Measurements from ENCODE around the gene SNRPA.
A peak's percentile ranks its signal among the peaks of the same experiment; 100 is the strongest.

Gene SNRPA

GRCh38 chr19:40750058-40750873 is 737 bp upstream of the SNRPA start, which contains the start of gene ACTMAP (continued):
- TF ChIP-seq ZNF776 (tag by site-specific recombination; IDR thresholded peaks at IDR 0.05; ENCODE audit: borderline replicate concordance) = no peak
- peak; percentile 97 for TF ChIP-seq SCRT1 (tag by site-specific recombination; IDR thresholded peaks at IDR 0.05; ENCODE audit: borderline replicate concordance)
- peak; percentile 63 for TF ChIP-seq TSHZ1 (tag by site-specific recombination; IDR thresholded peaks at IDR 0.05; ENCODE audit: borderline replicate concordance)
- TF ChIP-seq ZNF76 (tag by site-specific recombination; IDR thresholded peaks at IDR 0.05; ENCODE audit: borderline replicate concordance, low read depth) = peak; percentile 74; the same call in 1 of the 2 replicates
- no peak for TF ChIP-seq ZNF529 (tag by site-specific recombination; IDR thresholded peaks at IDR 0.05; ENCODE audit: insufficient replicate concordance)
- TF ChIP-seq ZSCAN16 (tag by site-specific recombination; IDR thresholded peaks at IDR 0.05) = no peak
- no peak for TF ChIP-seq ZNF274 (IDR thresholded peaks at IDR 0.05; ENCODE audit: low read length)
- no peak for TF ChIP-seq ZNF274 (tag by site-specific recombination; IDR thresholded peaks at IDR 0.05; ENCODE audit: borderline replicate concordance)
- no peak for TF ChIP-seq ZNF791 (tag by site-specific recombination; IDR thresholded peaks at IDR 0.05)
- peak; percentile 100 for TF ChIP-seq IKZF3 (tag by site-specific recombination; IDR thresholded peaks at IDR 0.05)
- peak; percentile 34 for TF ChIP-seq ZNF341 (tag by site-specific recombination; IDR thresholded peaks at IDR 0.05; ENCODE audit: low read depth)
- no peak; the same call in 1 of the 2 replicates for TF ChIP-seq ZNF140 (tag by site-specific recombination; IDR thresholded peaks at IDR 0.05)
- TF ChIP-seq ZNF768 (tag by site-specific recombination; IDR thresholded peaks at IDR 0.05) = no peak; the same call in 1 of the 2 replicates
- TF ChIP-seq ZBTB44 (tag by site-specific recombination; IDR thresholded peaks at IDR 0.05) = 0 out of 2 replicates have a peak, but pooled peaks have one; percentile 52
- no peak for TF ChIP-seq ZNF132 (tag by site-specific recombination; IDR thresholded peaks at IDR 0.05; ENCODE audit: borderline replicate concordance)
- no peak for TF ChIP-seq ZNF530 (tag by site-specific recombination; IDR thresholded peaks at IDR 0.05; ENCODE audit: low read depth)
- TF ChIP-seq ZNF426 (tag by site-specific recombination; IDR thresholded peaks at IDR 0.05) = no peak
- TF ChIP-seq ZNF146 (tag by site-specific recombination; IDR thresholded peaks at IDR 0.05) = peak; percentile 22; the same call in 1 of the 2 replicates
- TF ChIP-seq ZNF121 (tag by site-specific recombination; IDR thresholded peaks at IDR 0.05) = no peak
- no peak for TF ChIP-seq AEBP2 (tag by site-specific recombination; IDR thresholded peaks at IDR 0.05; ENCODE audit: borderline replicate concordance)
- TF ChIP-seq TRIM28 (IDR thresholded peaks at IDR 0.05; ENCODE audit: borderline replicate concordance, low read length) = no peak
- peak; percentile 100 for TF ChIP-seq BCL11B (tag by site-specific recombination; IDR thresholded peaks at IDR 0.05; ENCODE audit: low read depth)
- TF ChIP-seq SP7 (tag by site-specific recombination; IDR thresholded peaks at IDR 0.05) = peak; percentile 89
- TF ChIP-seq YY1 (tag by site-specific recombination; IDR thresholded peaks at IDR 0.05) = no peak; the same call in 1 of the 2 replicates
- TF ChIP-seq EGR2 (tag by site-specific recombination; IDR thresholded peaks at IDR 0.05; ENCODE audit: low read depth) = peak; percentile 98
- peak; percentile 5; the same call in 1 of the 2 replicates for TF ChIP-seq ZNF138 (tag by site-specific recombination; IDR thresholded peaks at IDR 0.05; ENCODE audit: borderline replicate concordance)
- TF ChIP-seq BCL6B (tag by site-specific recombination; IDR thresholded peaks at IDR 0.05) = no peak
- peak; percentile 70 for TF ChIP-seq GFI1B (tag by site-specific recombination; IDR thresholded peaks at IDR 0.05)
